ENCODE results near the gene SPEM3. TPM values are rescaled to one million over a fixed set of nuclear protein-coding genes. Genes with fewer than 3 reads are reported as not detected.

SPEM3 gene
- total and polyA plus RNA-seq, 10 of the 15 experiments (the other 5 are each of a cell fraction or from before 2014, with no cell fraction given): not detected

DNA sequence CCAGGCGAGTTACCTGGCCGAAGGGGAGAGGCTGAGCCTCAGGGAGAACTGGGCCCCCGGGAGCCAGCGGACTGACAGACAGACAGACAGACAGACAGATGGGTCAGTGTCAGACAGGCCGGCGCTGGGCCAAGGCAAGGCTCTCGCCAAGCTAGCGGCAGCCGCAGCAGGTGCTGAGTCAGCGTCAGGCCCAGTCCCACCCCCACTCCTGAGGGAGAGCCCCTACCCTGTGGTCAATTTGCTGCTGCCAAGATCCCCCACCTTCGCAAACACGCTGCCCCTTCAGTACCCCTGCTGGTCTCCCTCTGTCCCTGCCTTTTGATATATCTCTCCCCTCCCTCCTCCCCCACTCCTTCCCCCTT lies 12.2 kb downstream of the SPEM3 start (continued):
- TF ChIP-seq MEF2A (IDR thresholded peaks at IDR 0.05; ENCODE audit: insufficient read depth, low read depth, low read length) (no peak), TAF1 (IDR thresholded peaks at IDR 0.05; ENCODE audit: borderline replicate concordance, low read depth, low read length) (no peak), RAD51 (IDR thresholded peaks at IDR 0.05) (no peak), POU2F2 (IDR thresholded peaks at IDR 0.05; ENCODE audit: borderline replicate concordance, low read depth, low read length) (peak; percentile 32; the same call in 1 of the 3 replicates), BHLHE40 (IDR thresholded peaks at IDR 0.05; ENCODE audit: borderline replicate concordance in 1 of 2, low read depth in 2 of 2, low read length in 1 of 2) (peak in 1 of 2 experiments; percentile 51; a peak in 2 of 4 replicates), CBFB (IDR thresholded peaks at IDR 0.05; ENCODE audit: low read depth) (peak; percentile 52; the same call in 1 of the 2 replicates), PAX5 (IDR thresholded peaks at IDR 0.05; ENCODE audit: borderline replicate concordance, low read depth, low read length) (peak; percentile 48; the same call in 1 of the 2 replicates), ZZZ3 (IDR thresholded peaks at IDR 0.05; ENCODE audit: control insufficient read depth, insufficient read length, low read depth) (no peak), YY1 (IDR thresholded peaks at IDR 0.05; ENCODE audit: low read depth, low read length) (no peak), TARDBP (IDR thresholded peaks at IDR 0.05; ENCODE audit: borderline replicate concordance) (no peak), NR2C2 (IDR thresholded peaks at IDR 0.05; ENCODE audit: borderline replicate concordance, control insufficient read depth, insufficient read length, low read depth) (no peak), CHD4 (IDR thresholded peaks at IDR 0.05) (no peak), SPI1 (IDR thresholded peaks at IDR 0.05; ENCODE audit: borderline replicate concordance, insufficient read depth, low read depth, low read length) (no peak), JUND (IDR thresholded peaks at IDR 0.05; ENCODE audit: low read depth, low read length) (no peak), SREBF1 (IDR thresholded peaks at IDR 0.05; ENCODE audit: low read length) (no peak), HDAC2 (IDR thresholded peaks at IDR 0.05) (no peak), SP1 (IDR thresholded peaks at IDR 0.05; ENCODE audit: low read depth, low read length) (peak; percentile 25), ZNF622 (IDR thresholded peaks at IDR 0.05) (no peak), SMAD1 (IDR thresholded peaks at IDR 0.05; ENCODE audit: low read depth, partially characterized antibody) (no peak), TCF12 (IDR thresholded peaks at IDR 0.05; ENCODE audit: low read depth, low read length) (peak; percentile 86; the same call in 1 of the 2 replicates)
- TF ChIP-seq, protein P1, sequence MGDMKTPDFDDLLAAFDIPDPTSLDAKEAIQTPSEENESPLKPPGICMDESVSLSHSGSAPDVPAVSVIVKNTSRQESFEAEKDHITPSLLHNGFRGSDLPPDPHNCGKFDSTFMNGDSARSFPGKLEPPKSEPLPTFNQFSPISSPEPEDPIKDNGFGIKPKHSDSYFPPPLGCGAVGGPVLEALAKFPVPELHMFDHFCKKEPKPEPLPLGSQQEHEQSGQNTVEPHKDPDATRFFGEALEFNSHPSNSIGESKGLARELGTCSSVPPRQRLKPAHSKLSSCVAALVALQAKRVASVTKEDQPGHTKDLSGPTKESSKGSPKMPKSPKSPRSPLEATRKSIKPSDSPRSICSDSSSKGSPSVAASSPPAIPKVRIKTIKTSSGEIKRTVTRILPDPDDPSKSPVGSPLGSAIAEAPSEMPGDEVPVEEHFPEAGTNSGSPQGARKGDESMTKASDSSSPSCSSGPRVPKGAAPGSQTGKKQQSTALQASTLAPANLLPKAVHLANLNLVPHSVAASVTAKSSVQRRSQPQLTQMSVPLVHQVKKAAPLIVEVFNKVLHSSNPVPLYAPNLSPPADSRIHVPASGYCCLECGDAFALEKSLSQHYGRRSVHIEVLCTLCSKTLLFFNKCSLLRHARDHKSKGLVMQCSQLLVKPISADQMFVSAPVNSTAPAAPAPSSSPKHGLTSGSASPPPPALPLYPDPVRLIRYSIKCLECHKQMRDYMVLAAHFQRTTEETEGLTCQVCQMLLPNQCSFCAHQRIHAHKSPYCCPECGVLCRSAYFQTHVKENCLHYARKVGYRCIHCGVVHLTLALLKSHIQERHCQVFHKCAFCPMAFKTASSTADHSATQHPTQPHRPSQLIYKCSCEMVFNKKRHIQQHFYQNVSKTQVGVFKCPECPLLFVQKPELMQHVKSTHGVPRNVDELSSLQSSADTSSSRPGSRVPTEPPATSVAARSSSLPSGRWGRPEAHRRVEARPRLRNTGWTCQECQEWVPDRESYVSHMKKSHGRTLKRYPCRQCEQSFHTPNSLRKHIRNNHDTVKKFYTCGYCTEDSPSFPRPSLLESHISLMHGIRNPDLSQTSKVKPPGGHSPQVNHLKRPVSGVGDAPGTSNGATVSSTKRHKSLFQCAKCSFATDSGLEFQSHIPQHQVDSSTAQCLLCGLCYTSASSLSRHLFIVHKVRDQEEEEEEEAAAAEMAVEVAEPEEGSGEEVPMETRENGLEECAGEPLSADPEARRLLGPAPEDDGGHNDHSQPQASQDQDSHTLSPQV (IDR thresholded peaks at IDR 0.05): no peak
- TF ChIP-seq, protein P2, sequence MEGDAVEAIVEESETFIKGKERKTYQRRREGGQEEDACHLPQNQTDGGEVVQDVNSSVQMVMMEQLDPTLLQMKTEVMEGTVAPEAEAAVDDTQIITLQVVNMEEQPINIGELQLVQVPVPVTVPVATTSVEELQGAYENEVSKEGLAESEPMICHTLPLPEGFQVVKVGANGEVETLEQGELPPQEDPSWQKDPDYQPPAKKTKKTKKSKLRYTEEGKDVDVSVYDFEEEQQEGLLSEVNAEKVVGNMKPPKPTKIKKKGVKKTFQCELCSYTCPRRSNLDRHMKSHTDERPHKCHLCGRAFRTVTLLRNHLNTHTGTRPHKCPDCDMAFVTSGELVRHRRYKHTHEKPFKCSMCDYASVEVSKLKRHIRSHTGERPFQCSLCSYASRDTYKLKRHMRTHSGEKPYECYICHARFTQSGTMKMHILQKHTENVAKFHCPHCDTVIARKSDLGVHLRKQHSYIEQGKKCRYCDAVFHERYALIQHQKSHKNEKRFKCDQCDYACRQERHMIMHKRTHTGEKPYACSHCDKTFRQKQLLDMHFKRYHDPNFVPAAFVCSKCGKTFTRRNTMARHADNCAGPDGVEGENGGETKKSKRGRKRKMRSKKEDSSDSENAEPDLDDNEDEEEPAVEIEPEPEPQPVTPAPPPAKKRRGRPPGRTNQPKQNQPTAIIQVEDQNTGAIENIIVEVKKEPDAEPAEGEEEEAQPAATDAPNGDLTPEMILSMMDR (IDR thresholded peaks at IDR 0.05 in 2 of 3, conservative IDR thresholded peaks at IDR 0.05 in 1 of 3; ENCODE audit: control insufficient read depth in 2 of 3, extremely low read depth in 1 of 3, insufficient read depth in 1 of 3, low read depth in 3 of 3, low read length in 3 of 3): peak in 2 of 3 experiments; percentile 13 to 14; a peak in 2 of 6 replicates
- TF ChIP-seq, protein P3, sequence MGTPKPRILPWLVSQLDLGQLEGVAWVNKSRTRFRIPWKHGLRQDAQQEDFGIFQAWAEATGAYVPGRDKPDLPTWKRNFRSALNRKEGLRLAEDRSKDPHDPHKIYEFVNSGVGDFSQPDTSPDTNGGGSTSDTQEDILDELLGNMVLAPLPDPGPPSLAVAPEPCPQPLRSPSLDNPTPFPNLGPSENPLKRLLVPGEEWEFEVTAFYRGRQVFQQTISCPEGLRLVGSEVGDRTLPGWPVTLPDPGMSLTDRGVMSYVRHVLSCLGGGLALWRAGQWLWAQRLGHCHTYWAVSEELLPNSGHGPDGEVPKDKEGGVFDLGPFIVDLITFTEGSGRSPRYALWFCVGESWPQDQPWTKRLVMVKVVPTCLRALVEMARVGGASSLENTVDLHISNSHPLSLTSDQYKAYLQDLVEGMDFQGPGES (IDR thresholded peaks at IDR 0.05): no peak
- TF ChIP-seq, protein P4, sequence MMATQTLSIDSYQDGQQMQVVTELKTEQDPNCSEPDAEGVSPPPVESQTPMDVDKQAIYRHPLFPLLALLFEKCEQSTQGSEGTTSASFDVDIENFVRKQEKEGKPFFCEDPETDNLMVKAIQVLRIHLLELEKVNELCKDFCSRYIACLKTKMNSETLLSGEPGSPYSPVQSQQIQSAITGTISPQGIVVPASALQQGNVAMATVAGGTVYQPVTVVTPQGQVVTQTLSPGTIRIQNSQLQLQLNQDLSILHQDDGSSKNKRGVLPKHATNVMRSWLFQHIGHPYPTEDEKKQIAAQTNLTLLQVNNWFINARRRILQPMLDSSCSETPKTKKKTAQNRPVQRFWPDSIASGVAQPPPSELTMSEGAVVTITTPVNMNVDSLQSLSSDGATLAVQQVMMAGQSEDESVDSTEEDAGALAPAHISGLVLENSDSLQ (IDR thresholded peaks at IDR 0.05): peak; percentile 31; the same call in 1 of the 2 replicates

Data from GM12878 (cell line).